ENCODE results near the gene SLTM.

- TF ChIP-seq CTCF (IDR thresholded peaks at IDR 0.05) (no peak), USF2 (IDR thresholded peaks at IDR 0.05; ENCODE audit: borderline replicate concordance, low read depth, low read length) (no peak), POLR2AphosphoS5 (IDR thresholded peaks at IDR 0.05; ENCODE audit: low read depth, low read length) (no peak), YY1 (IDR thresholded peaks at IDR 0.05; ENCODE audit: low read depth) (no peak), MXI1 (IDR thresholded peaks at IDR 0.05; ENCODE audit: low read depth, low read length) (no peak), RFX5 (IDR thresholded peaks at IDR 0.05; ENCODE audit: low read length) (no peak), CHD2 (IDR thresholded peaks at IDR 0.05; ENCODE audit: low read length, partially characterized antibody) (no peak), IRF3 (IDR thresholded peaks at IDR 0.05; ENCODE audit: low read depth, low read length) (no peak), GABPA (IDR thresholded peaks at IDR 0.05; ENCODE audit: low read depth) (no peak), EP300 (IDR thresholded peaks at IDR 0.05; ENCODE audit: borderline replicate concordance in 1 of 2, low read depth in 1 of 2, low read length in 1 of 2) (no peak), REST (IDR thresholded peaks at IDR 0.05; ENCODE audit: low read depth, low read length) (no peak)
Observed at GRCh38 chr15:58886921-58887320, 46.6 kb downstream of the SLTM start.
